Measurements from ENCODE around the gene CYGB.

CYGB gene

GRCh38 chr17:76500747-76501017 is 36.8 kb downstream of the CYGB start:
- DNase-seq (ENCODE audit: low read depth): no peak
- no peak for TF ChIP-seq POLR2A (IDR thresholded peaks at IDR 0.05; ENCODE audit: extremely low read depth, insufficient read length)
- no peak for TF ChIP-seq CTCF (IDR thresholded peaks at IDR 0.05; ENCODE audit: low read depth, low read length)
- TF ChIP-seq MYC (IDR thresholded peaks at IDR 0.05; ENCODE audit: low read depth, low read length): no peak
- no peak for TF ChIP-seq MAX (IDR thresholded peaks at IDR 0.05; ENCODE audit: low read depth, low read length)
- peak overlapping the region; percentile 57 for H3K4me3 ChIP-seq (ENCODE audit: low read depth, low read length)

GRCh38 chr17:76500074-76500746 is 37.3 kb downstream of the CYGB start:
- H3K4me3 ChIP-seq (ENCODE audit: low read depth, low read length): peak overlapping the region; percentile 57
- DNase-seq (ENCODE audit: low read depth): peak; percentile 52
- no peak for TF ChIP-seq POLR2A (IDR thresholded peaks at IDR 0.05; ENCODE audit: extremely low read depth, insufficient read length)
- no peak for TF ChIP-seq MYC (IDR thresholded peaks at IDR 0.05; ENCODE audit: low read depth, low read length)
- TF ChIP-seq MAX (IDR thresholded peaks at IDR 0.05; ENCODE audit: low read depth, low read length): no peak
- TF ChIP-seq CTCF (IDR thresholded peaks at IDR 0.05; ENCODE audit: low read depth, low read length): no peak

- TF ChIP-seq MAX (IDR thresholded peaks at IDR 0.05; ENCODE audit: low read depth, low read length) (no peak), MYC (IDR thresholded peaks at IDR 0.05; ENCODE audit: low read depth, low read length) (no peak), POLR2A (IDR thresholded peaks at IDR 0.05; ENCODE audit: extremely low read depth, insufficient read length) (no peak), CTCF (IDR thresholded peaks at IDR 0.05; ENCODE audit: low read depth, low read length) (no peak)
- H3K4me3 ChIP-seq (ENCODE audit: low read depth, low read length): no peak overlapping the region
- no peak for DNase-seq (ENCODE audit: low read depth)
Observed at GRCh38 chr17:76499267-76499667, 38.2 kb downstream of the CYGB start.

GRCh38 chr17:76498876-76499251 is 38.6 kb downstream of the CYGB start:
- TF ChIP-seq MAX (IDR thresholded peaks at IDR 0.05; ENCODE audit: low read depth, low read length): no peak
- no peak for TF ChIP-seq MYC (IDR thresholded peaks at IDR 0.05; ENCODE audit: low read depth, low read length)
- TF ChIP-seq CTCF (IDR thresholded peaks at IDR 0.05; ENCODE audit: low read depth, low read length): no peak
- TF ChIP-seq POLR2A (IDR thresholded peaks at IDR 0.05; ENCODE audit: extremely low read depth, insufficient read length): no peak
- H3K4me3 ChIP-seq (ENCODE audit: low read depth, low read length): no peak overlapping the region
- no peak for DNase-seq (ENCODE audit: low read depth)

GRCh38 chr17:76497979-76498875 is 39.3 kb downstream of the CYGB start:
- no peak for TF ChIP-seq MAX (IDR thresholded peaks at IDR 0.05; ENCODE audit: low read depth, low read length)
- no peak overlapping the region for H3K4me3 ChIP-seq (ENCODE audit: low read depth, low read length)
- no peak for DNase-seq (ENCODE audit: low read depth)

GRCh38 chr17:76497699-76497978 is 39.9 kb downstream of the CYGB start:
- no peak for TF ChIP-seq MYC (IDR thresholded peaks at IDR 0.05; ENCODE audit: low read depth, low read length)
- no peak overlapping the region for H3K4me3 ChIP-seq (ENCODE audit: low read depth, low read length)

More at GRCh38 chr17:76497699-76497978, 39.9 kb downstream of the CYGB start:
- DNase-seq (ENCODE audit: low read depth): no peak
